HCT116 (cell line): Measurements from ENCODE around the gene SYNE2.

ENCODE experiments used
- CTCF ChIP-seq, 3 experiments: fragments of 200-600 bp in 1 of 3; sonication (generic) in 1 of 3; IDR thresholded peaks in 2 of 3; conservative IDR thresholded peaks in 1 of 3; 2 replicates each; pipeline ENCODE4 v1.5.1; 2012 to 2017; ENCODE audit warnings: low read depth in 2 of 3, low read length in 2 of 3, antibody characterized with exemption in 1 of 3, borderline replicate concordance in 1 of 3, control low read depth in 1 of 3, mild to moderate bottlenecking in 1 of 3, mixed read lengths in 1 of 3, mixed run types in 1 of 3, moderate library complexity in 1 of 3; ENCODE audit not compliant: insufficient read depth in 1 of 3
- EZH2phosphoT487 ChIP-seq: fragments of 200-600 bp; IDR thresholded peaks from 2 replicates; pipeline ENCODE4 v1.6.1; 2018; ENCODE audit warnings: antibody characterized with exemption, borderline replicate concordance
- POLR2AphosphoS5 ChIP-seq: IDR thresholded peaks from 2 replicates; pipeline ENCODE4 v1.6.1; 2011; ENCODE audit warnings: mild to moderate bottlenecking, low read depth, low read length, moderate library complexity
- ZFX ChIP-seq: fragments of 450-650 bp; IDR thresholded peaks from 2 replicates; pipeline ENCODE4 v1.6.1; 2017
- ZNF274 ChIP-seq: fragments of 200-500 bp; sonication (Bioruptor generic); IDR thresholded peaks from 2 replicates; pipeline ENCODE4 v1.6.1; 2014; ENCODE audit warnings: mild to moderate bottlenecking, low read depth, low read length, inconsistent platforms
- TF ChIP-seq, protein P1 (sequence below): IDR thresholded peaks from 2 replicates; pipeline ENCODE4 v1.6.1; 2012

GRCh38 chr14:64213853-64214570 lies 361.2 kb downstream of the SYNE2 start:
- no peak for TF ChIP-seq ZFX
- TF ChIP-seq POLR2AphosphoS5: no peak
- TF ChIP-seq ZNF274: no peak
- no peak for TF ChIP-seq EZH2phosphoT487
- no peak for TF ChIP-seq CTCF (IDR thresholded peaks at IDR 0.05 in 2 of 3, conservative IDR thresholded peaks at IDR 0.05 in 1 of 3; ENCODE audit: borderline replicate concordance in 1 of 3, insufficient read depth in 1 of 3, low read depth in 2 of 3, low read length in 2 of 3)
- TF ChIP-seq, protein P1, sequence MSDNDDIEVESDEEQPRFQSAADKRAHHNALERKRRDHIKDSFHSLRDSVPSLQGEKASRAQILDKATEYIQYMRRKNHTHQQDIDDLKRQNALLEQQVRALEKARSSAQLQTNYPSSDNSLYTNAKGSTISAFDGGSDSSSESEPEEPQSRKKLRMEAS: no peak
